SU-DHL-6 (cell line): ENCODE data around the gene NAV2.

Experiments used
- EZH2phosphoT487 ChIP-seq: fragments of 200-600 bp; sonication (generic), shearing (Covaris generic); conservative IDR thresholded peaks from 2 replicates; pipeline ENCODE4 v1.6.1; 2018; ENCODE audit warnings: mild to moderate bottlenecking, antibody characterized with exemption, low read length, moderate library complexity, mixed read lengths
- TF ChIP-seq, protein P1 (sequence below): fragments of 200-600 bp; sonication (generic); IDR thresholded peaks from one replicate; pipeline ENCODE4 v1.5.1; 2017; ENCODE audit warnings: antibody characterized with exemption, mild to moderate bottlenecking, low read length, moderate library complexity; ENCODE audit not compliant: insufficient read depth, poor library complexity, severe bottlenecking

DNA sequence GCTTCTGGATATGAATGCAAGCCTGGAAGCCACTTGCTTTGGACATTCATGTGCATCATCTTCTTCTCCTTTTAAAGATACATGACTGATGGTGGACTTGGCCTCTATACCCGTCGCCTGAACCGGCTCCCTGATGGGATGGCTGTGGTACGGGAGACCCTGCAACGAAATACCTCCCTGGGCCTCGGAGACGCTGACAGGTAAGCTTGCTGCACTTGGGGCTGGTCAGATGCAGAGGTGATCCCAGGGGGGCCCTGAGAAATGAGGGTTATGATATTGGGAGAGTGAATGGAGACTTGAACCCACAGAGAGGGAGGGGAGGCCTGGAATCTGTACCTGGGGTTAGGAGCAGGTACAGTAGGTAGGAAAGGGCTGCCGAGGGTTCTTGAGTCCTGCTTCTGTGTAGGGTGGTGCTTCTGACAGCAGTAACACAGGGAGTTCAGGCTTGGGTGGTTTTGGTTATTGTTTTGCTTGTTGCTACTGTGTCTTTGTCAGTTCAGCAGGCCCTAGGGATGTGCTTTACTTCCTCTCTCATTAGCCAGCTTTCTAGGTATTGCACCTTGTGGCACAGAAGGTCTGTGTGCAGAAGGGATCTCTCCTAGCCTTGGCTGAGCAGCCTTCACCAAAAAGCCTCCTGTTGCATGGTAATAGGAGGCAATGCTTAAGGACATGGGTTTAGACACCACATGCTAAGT is 271.6 kb downstream of the NAV2 start:
- TF ChIP-seq, protein P1, sequence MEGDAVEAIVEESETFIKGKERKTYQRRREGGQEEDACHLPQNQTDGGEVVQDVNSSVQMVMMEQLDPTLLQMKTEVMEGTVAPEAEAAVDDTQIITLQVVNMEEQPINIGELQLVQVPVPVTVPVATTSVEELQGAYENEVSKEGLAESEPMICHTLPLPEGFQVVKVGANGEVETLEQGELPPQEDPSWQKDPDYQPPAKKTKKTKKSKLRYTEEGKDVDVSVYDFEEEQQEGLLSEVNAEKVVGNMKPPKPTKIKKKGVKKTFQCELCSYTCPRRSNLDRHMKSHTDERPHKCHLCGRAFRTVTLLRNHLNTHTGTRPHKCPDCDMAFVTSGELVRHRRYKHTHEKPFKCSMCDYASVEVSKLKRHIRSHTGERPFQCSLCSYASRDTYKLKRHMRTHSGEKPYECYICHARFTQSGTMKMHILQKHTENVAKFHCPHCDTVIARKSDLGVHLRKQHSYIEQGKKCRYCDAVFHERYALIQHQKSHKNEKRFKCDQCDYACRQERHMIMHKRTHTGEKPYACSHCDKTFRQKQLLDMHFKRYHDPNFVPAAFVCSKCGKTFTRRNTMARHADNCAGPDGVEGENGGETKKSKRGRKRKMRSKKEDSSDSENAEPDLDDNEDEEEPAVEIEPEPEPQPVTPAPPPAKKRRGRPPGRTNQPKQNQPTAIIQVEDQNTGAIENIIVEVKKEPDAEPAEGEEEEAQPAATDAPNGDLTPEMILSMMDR: no peak
- no peak for TF ChIP-seq EZH2phosphoT487
